Body of pancreas (tissue), 4 donors: ENCODE results near the gene PPP1R12A. TPM values are rescaled to one million over a fixed set of nuclear protein-coding genes. Genes with fewer than 3 reads are reported as not detected.

ENCODE experiments used
- ATAC-seq: fragments of 150-250 bp; one replicate; pipeline ENCODE4 v1.9.1; 2016
- DNase-seq, 4 donors: peaks; one replicate each; pipeline ENCODE4 v3.0.0-alpha.2; 2019
- H3K27ac ChIP-seq, 4 donors: fragments of 200-600 bp; sonication (generic); 1 replicate in 3 of 4; 2 replicates in 1 of 4; pipeline versions ENCODE4 v1.5.1 to v1.6.1; 2016 to 2019; ENCODE audit warnings: mild to moderate bottlenecking in 1 of 4, mixed read lengths in 1 of 4, moderate library complexity in 1 of 4
- H3K27me3 ChIP-seq, 2 donors: fragments of 200-600 bp; sonication (generic); one replicate each; pipeline ENCODE4 v1.6.0; 2016; ENCODE audit warnings: mild to moderate bottlenecking in 1 of 2
- H3K36me3 ChIP-seq, 2 donors: fragments of 200-600 bp; sonication (generic); replicated peaks in 1 of 2; 2 replicates each; pipeline ENCODE4 v1.5.1; 2016; ENCODE audit warnings: low read depth in 2 of 2; ENCODE audit not compliant: insufficient read depth in 1 of 2
- H3K4me1 ChIP-seq: fragments of 200-600 bp; sonication (generic); one replicate; pipeline ENCODE4 v1.6.0; 2016
- H3K4me3 ChIP-seq, 2 donors: fragments of 200-600 bp; sonication (generic); 1 replicate in 1 of 2; 2 replicates in 1 of 2; pipeline ENCODE4 v1.5.1; 2016 to 2019
- H3K9me3 ChIP-seq, 3 donors: fragments of 200-600 bp; sonication (generic); 1 replicate in 2 of 3; 2 replicates in 1 of 3; pipeline ENCODE4 v1.5.1; 2016
- CTCF ChIP-seq, 7 experiments: fragments of 450-650 bp in 4 of 7; fragments of 200-600 bp in 3 of 7; sonication (generic) in 3 of 7; IDR thresholded peaks; one replicate each; pipeline ENCODE4 v1.5.1; 2016 to 2019; ENCODE audit warnings: antibody characterized with exemption in 7 of 7
- POLR2A ChIP-seq, 3 donors: fragments of 450-650 bp; IDR thresholded peaks; one replicate each; pipeline ENCODE4 v1.6.1; 2016; ENCODE audit warnings: antibody characterized with exemption in 3 of 3, mild to moderate bottlenecking in 2 of 3
- WGBS, 2 donors: methylation state at CpG; one replicate each; pipeline ENCODE4 v1.1.5; 2017; 5-methylcytosine and 5-hydroxymethylcytosine counted together
- intact Hi-C: fragments of 100-400 bp; cut with DNase I; formaldehyde crosslinking; loops from one replicate; pipeline ENCODE4 v1.15.1; 2023
- total RNA-seq, 2 donors: library from RNA; depleted of rRNA; stranded (reverse); fragments of >200 nt; gene quantifications; one replicate each; pipeline ENCODE4 v1.1.0, GENCODE V29; 2016

Gene PPP1R12A
- total RNA-seq, 2 donors from 2014 or later, result 45.4 to 65.6 TPM

- TF ChIP-seq CTCF (IDR thresholded peaks at IDR 0.05), result no peak
- no peak for TF ChIP-seq POLR2A (IDR thresholded peaks at IDR 0.05)
- 89% methylated on average over 4 of the region's 4 CpGs for WGBS, 2 donors
- no peak for ATAC-seq
- peaks cover 0 to 10% (median 0%) of the 10 kb centered on the region in 3 donors for H3K9me3 ChIP-seq
- no peak overlapping the region for H3K4me3 ChIP-seq
- no peaks in the 10 kb centered on the region for H3K27me3 ChIP-seq
- intact Hi-C loops, result no loop called here
- peaks cover 3 to 6% of the 10 kb centered on the region in 2 donors for H3K36me3 ChIP-seq
- H3K27ac ChIP-seq, result no peak overlapping the region
- H3K4me1 ChIP-seq, result no peaks in the 10 kb centered on the region
- DNase-seq, result no peak
These were observed 93.5 kb downstream of the PPP1R12A start for GRCh38 chr12:79841248-79841877.

GRCh38 chr12:79838359-79838758 is 96.5 kb downstream of the PPP1R12A start:
- no peaks in the 10 kb centered on the region for H3K36me3 ChIP-seq
- TF ChIP-seq POLR2A (IDR thresholded peaks at IDR 0.05) (no peak), CTCF (IDR thresholded peaks at IDR 0.05) (no peak)
- DNase-seq (no peak), ATAC-seq (no peak)
- 92 to 100% methylated on average over 3 of the region's 3 CpGs for WGBS, 2 donors
- no peaks in the 10 kb centered on the region for H3K27me3 ChIP-seq
- no peak overlapping the region for H3K27ac ChIP-seq
- H3K4me1 ChIP-seq, result no peaks in the 10 kb centered on the region
- peaks cover 0 to 10% (median 0%) of the 10 kb centered on the region in 3 donors for H3K9me3 ChIP-seq
- no peak overlapping the region for H3K4me3 ChIP-seq
- intact Hi-C loops, result no loop called here

- no peaks in the 10 kb centered on the region for H3K4me1 ChIP-seq
- ATAC-seq, result no peak
- no peak overlapping the region for H3K27ac ChIP-seq
- no peaks in the 10 kb centered on the region for H3K27me3 ChIP-seq
- DNase-seq, result no peak
- H3K4me3 ChIP-seq, result no peak overlapping the region
- no peak for TF ChIP-seq CTCF (IDR thresholded peaks at IDR 0.05)
- no peak for TF ChIP-seq POLR2A (IDR thresholded peaks at IDR 0.05)
- WGBS, 2 donors, result 94 to 96% methylated on average over 5 of the region's 5 CpGs
- H3K9me3 ChIP-seq, result peaks cover 0 to 10% (median 0%) of the 10 kb centered on the region in 3 donors
- intact Hi-C loops, result no loop called here
- no peaks in the 10 kb centered on the region for H3K36me3 ChIP-seq
These were observed 97.3 kb downstream of the PPP1R12A start for GRCh38 chr12:79837575-79837974.

GRCh38 chr12:79835377-79835843 is 99.5 kb downstream of the PPP1R12A start:
- peaks cover 0 to 2% of the 10 kb centered on the region in 2 donors for H3K36me3 ChIP-seq
- no peak for TF ChIP-seq CTCF (IDR thresholded peaks at IDR 0.05)
- no peak for TF ChIP-seq POLR2A (IDR thresholded peaks at IDR 0.05)
- WGBS, 2 donors, result 91 to 97% methylated on average over 2 of the region's 2 CpGs
- DNase-seq (no peak), ATAC-seq (no peak)
- H3K4me1 ChIP-seq, result no peaks in the 10 kb centered on the region
- intact Hi-C loops, result no loop called here
- no peak overlapping the region for H3K27ac ChIP-seq
- no peaks in the 10 kb centered on the region for H3K27me3 ChIP-seq
- peaks cover 0 to 10% (median 0%) of the 10 kb centered on the region in 3 donors for H3K9me3 ChIP-seq
- H3K4me3 ChIP-seq, result no peak overlapping the region
